BE2C (cell line): ENCODE measurements around the gene GABRD.

Experiments used
- DNase-seq: peaks from one replicate; pipeline ENCODE4 v3.0.0-alpha.2; 2020
- H3K27me3 ChIP-seq: fragments of 250-450 bp; sonication (Bioruptor Pico); 2 replicates; pipeline ENCODE4 v1.5.1; 2020; ENCODE audit warnings: mild to moderate bottlenecking
- H3K36me3 ChIP-seq: fragments of 250-450 bp; sonication (Bioruptor Pico); 2 replicates; pipeline ENCODE4 v1.5.1; 2020; ENCODE audit warnings: mild to moderate bottlenecking
- H3K4me1 ChIP-seq: fragments of 250-450 bp; sonication (Bioruptor Pico); 2 replicates; pipeline ENCODE4 v1.5.1; 2020
- H3K4me3 ChIP-seq: 2 replicates; pipeline ENCODE4 v1.5.1; 2011; ENCODE audit warnings: low read depth, low read length
- H3K9me3 ChIP-seq: fragments of 250-450 bp; sonication (Bioruptor Pico); 2 replicates; pipeline ENCODE4 v1.5.1; 2020
- TF ChIP-seq, protein P1 (sequence below): IDR thresholded peaks from 2 replicates; pipeline ENCODE4 v1.5.1; 2012; ENCODE audit warnings: mild to moderate bottlenecking, low read depth, low read length

GABRD gene

DNA sequence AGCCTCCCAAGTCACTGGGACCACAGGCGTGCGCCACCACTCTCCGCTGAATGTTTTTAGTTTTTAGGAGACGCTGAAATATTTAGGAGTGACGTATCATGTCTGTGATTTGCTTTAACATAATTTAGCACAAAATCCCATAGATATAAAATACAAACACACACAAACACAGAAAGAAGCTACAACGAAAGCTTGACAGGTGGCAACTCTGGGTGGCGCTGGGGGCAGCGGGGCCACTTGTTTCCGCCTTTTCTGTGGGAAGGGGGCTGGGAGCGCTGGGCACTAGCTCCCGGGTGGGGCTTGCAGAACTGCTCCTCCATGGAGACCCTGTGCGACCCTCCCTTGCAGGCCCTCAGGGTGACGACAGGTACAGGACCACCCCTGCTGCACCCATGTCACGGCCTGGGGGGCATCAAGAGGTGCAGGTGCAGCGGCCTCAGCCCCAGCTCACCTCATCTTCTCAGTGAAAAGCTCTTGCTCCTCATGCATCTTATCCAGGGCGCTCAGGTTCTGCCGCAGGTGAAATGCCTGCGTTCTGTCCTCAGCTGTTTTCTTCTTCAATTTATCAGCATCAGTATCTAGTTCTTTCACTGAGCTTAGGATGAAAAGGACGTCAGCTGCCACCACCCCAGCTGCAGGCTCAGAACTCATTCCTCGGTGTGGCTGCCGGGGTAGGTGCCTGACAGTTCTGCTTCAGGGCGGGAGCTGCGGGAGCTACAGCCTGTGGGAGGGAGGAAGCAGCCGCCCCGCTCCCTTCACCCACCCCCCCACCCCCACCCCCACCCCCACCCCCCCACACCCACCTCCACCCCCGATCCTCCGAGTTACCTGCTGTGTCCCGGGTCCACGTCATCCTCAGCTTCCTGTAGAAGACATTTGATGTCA is 30.8 kb upstream of the GABRD start:
- DNase-seq: no peak
- Histone ChIP-seq H3K9me3 (no peaks in the 10 kb centered on the region), H3K4me3 (no peak overlapping the region)

DNA sequence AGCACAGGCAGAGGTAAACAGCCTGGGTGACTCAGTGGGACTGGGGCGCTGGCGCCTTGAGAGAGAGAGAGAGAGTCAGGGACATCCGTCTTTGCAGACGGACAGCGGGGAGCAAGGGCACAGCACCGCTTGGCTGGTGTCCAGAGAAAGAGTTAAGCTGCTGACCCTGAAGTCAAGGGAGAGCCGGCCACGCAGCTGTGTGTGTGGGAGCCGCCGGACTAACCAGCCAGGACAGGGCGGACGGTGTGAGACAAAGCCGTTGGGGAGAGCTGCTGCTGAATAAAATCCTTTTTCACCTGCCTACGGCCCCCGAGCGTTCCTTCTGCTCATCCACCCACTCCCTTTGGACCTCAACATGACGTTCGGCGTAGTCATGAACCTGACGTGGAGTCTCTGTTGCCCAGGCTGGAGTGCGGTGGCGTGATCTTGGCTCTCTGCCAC is 30.0 kb upstream of the GABRD start:
- DNase-seq: no peak
- Histone ChIP-seq H3K36me3 (no peaks in the 10 kb centered on the region), H3K4me3 (no peak overlapping the region), H3K4me1 (no peaks in the 10 kb centered on the region), H3K9me3 (no peaks in the 10 kb centered on the region), H3K27me3 (peaks cover 23% of the 10 kb centered on the region)
- TF ChIP-seq, protein P1, sequence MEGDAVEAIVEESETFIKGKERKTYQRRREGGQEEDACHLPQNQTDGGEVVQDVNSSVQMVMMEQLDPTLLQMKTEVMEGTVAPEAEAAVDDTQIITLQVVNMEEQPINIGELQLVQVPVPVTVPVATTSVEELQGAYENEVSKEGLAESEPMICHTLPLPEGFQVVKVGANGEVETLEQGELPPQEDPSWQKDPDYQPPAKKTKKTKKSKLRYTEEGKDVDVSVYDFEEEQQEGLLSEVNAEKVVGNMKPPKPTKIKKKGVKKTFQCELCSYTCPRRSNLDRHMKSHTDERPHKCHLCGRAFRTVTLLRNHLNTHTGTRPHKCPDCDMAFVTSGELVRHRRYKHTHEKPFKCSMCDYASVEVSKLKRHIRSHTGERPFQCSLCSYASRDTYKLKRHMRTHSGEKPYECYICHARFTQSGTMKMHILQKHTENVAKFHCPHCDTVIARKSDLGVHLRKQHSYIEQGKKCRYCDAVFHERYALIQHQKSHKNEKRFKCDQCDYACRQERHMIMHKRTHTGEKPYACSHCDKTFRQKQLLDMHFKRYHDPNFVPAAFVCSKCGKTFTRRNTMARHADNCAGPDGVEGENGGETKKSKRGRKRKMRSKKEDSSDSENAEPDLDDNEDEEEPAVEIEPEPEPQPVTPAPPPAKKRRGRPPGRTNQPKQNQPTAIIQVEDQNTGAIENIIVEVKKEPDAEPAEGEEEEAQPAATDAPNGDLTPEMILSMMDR: no peak

More for the DNA sequence above, 30.8 kb upstream of the GABRD start:
- no peaks in the 10 kb centered on the region for H3K4me1 ChIP-seq
- H3K36me3 ChIP-seq: no peaks in the 10 kb centered on the region
- peaks cover 25% of the 10 kb centered on the region for H3K27me3 ChIP-seq
- TF ChIP-seq, protein P1: no peak

DNA sequence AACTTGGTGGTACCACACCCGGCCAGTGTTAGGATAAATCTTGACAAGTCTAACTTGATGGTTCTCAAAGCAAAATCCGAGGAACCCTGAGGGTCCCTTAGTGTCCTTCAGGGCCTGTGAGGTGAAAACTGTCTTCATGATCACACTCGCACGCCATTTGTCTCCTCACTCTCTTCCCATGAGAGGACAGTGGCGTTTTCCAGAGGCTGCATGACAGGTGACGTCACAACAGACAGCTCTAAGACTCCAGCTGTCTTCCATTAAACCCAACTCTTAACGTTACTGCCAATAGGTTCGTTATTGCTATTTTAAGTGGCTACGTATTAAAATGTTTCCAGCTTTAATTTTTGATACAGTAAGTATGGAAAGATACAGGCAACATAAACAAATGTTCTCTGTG is 29.4 kb upstream of the GABRD start:
- no peak overlapping the region for H3K4me3 ChIP-seq
- TF ChIP-seq, protein P1: no peak
- peaks cover 29% of the 10 kb centered on the region for H3K27me3 ChIP-seq
- H3K9me3 ChIP-seq: no peaks in the 10 kb centered on the region
- H3K4me1 ChIP-seq: no peaks in the 10 kb centered on the region
- no peaks in the 10 kb centered on the region for H3K36me3 ChIP-seq
- DNase-seq: no peak

DNA sequence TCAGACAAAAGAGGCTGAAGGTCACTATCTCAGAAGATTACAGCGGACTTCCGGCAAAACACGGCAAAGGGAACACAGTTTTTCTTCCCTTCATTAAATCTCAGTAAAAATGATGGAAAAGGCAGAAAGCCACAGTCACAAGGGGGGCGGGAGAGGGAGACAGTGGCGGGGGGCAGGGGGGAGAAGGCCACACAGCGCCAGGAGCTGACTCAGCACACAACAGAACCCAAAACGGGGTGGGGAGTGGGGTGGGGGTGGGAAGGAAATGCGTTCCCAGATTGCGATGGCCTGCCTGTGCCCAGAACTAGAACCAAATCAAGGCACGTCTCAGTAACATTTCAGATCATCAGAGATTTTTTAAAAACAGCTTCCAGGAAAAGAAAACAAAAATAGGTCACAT is 28.9 kb upstream of the GABRD start:
- no peak overlapping the region for H3K4me3 ChIP-seq
- DNase-seq: no peak

DNA sequence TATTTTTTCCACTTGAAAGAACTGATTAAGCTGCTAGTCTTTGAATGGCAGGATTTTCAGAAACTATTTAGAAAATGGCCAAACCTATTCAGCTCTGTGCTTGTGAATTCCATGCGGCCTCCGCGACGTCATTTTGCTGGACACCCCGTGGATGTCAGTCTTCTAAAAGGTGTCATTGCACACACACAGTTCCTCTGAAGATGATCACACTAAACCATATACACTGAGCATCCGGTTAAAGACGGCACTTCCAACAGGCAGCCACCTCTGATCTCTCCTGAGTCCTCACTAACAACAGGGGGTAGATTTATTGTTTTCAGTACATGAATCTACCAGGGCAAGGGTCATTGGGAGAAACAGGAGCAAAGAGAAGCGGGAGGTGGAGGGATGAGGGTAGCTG is 24.6 kb upstream of the GABRD start:
- Histone ChIP-seq H3K4me3 (no peak overlapping the region), H3K9me3 (no peaks in the 10 kb centered on the region; the same call in 1 of the 2 replicates), H3K4me1 (no peaks in the 10 kb centered on the region), H3K36me3 (no peaks in the 10 kb centered on the region), H3K27me3 (peaks cover 48% of the 10 kb centered on the region)
- TF ChIP-seq, protein P1: no peak
- DNase-seq: no peak

More for the DNA sequence above, 28.9 kb upstream of the GABRD start:
- TF ChIP-seq, protein P1: no peak
- no peaks in the 10 kb centered on the region for H3K9me3 ChIP-seq
- H3K27me3 ChIP-seq: peaks cover 34% of the 10 kb centered on the region
- H3K36me3 ChIP-seq: no peaks in the 10 kb centered on the region
- H3K4me1 ChIP-seq: no peaks in the 10 kb centered on the region

DNA sequence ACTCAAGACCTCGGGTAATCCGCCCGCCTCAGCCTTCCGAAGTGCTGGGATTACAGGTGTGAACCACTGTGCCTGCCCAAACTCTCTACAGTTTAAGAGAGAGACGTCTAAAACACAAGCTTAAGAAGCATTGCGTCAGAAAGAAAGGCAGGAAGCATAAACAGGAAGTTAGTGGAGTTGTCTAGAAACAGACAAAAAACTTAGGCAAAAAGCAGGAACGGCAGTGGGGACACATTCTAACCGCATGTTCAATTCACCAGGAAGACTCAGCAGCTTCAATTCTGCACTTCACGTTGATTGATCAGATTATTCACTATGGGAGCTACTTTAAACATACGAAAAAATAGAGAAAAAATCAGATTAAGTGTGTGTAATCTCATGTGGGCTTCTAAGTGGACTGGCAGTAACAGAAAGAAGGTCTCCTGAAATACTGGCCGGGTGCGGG is 22.9 kb upstream of the GABRD start:
- no peaks in the 10 kb centered on the region; the same call in 1 of the 2 replicates for H3K9me3 ChIP-seq
- no peak overlapping the region for H3K4me3 ChIP-seq
- H3K36me3 ChIP-seq: no peaks in the 10 kb centered on the region
- H3K4me1 ChIP-seq: no peaks in the 10 kb centered on the region
- peaks cover 54% of the 10 kb centered on the region for H3K27me3 ChIP-seq
- no peak for DNase-seq
- TF ChIP-seq, protein P1: no peak
